Panc1 (cell line): ENCODE data around the gene AARS1. TPM values are rescaled to one million over a fixed set of nuclear protein-coding genes. Genes with fewer than 3 reads are reported as not detected.

ENCODE experiments used
- ATAC-seq: fragments of 200-7000 bp; cut with Tn5 transposase; 2 replicates; pipeline ENCODE4 v1.9.1; 2020; ENCODE audit warnings: mild to moderate bottlenecking, moderate library complexity
- BruUV-seq: library from RNA; stranded (reverse); fragments of 400-500 nt; replicated peaks from 2 replicates; lab custom pipeline; 2021; lab: Mats Ljungman, UMichigan
- CTCF ChIA-PET: fragments of 300-600 bp; sonication (Branson Sonifier 250); formaldehyde crosslinking; loops from one replicate; lab custom pipeline; 2022; ENCODE audit warnings: antibody characterized with exemption; lab: Charles Lee
- POLR2A ChIA-PET: fragments of 300-600 bp; sonication (Branson Sonifier 250); formaldehyde crosslinking; loops from one replicate; lab custom pipeline; 2022; ENCODE audit warnings: antibody characterized with exemption; lab: Charles Lee
- DNase-seq: peaks from one replicate; pipeline ENCODE4 v3.0.0-alpha.2; 2010; ENCODE audit warnings: low read depth, low spot score
- H3K27ac ChIP-seq: 2 replicates; pipeline ENCODE4 v1.5.1; 2011; ENCODE audit warnings: mild to moderate bottlenecking, low read length, inconsistent platforms
- H3K27me3 ChIP-seq: fragments of 200-500 bp; sonication (Bioruptor generic); 2 replicates; pipeline ENCODE4 v1.6.0; 2014; ENCODE audit warnings: low read length, inconsistent platforms; ENCODE audit not compliant: control insufficient read depth, insufficient read depth
- H3K36me3 ChIP-seq: fragments of 200-500 bp; sonication (Bioruptor generic); 2 replicates; pipeline ENCODE4 v1.5.1; 2014; ENCODE audit warnings: inconsistent platforms, mild to moderate bottlenecking, low read length, moderate library complexity; ENCODE audit not compliant: control insufficient read depth, insufficient read depth
- H3K4me1 ChIP-seq: 2 replicates; pipeline ENCODE4 v1.5.1; 2011; ENCODE audit warnings: inconsistent platforms, mild to moderate bottlenecking, low read length, moderate library complexity; ENCODE audit not compliant: control insufficient read depth, insufficient read depth
- H3K4me3 ChIP-seq, 2 experiments: 2 replicates each; pipeline ENCODE4 v1.5.1; 2011 to 2012; ENCODE audit warnings: low read depth in 2 of 2, low read length in 2 of 2, mild to moderate bottlenecking in 2 of 2, inconsistent platforms in 1 of 2, moderate library complexity in 1 of 2
- H3K9me3 ChIP-seq: fragments of 200-500 bp; sonication (Bioruptor generic); 2 replicates; pipeline ENCODE4 v1.5.1; 2014; ENCODE audit warnings: low read depth, mild to moderate bottlenecking, inconsistent platforms, low read length, moderate library complexity; ENCODE audit not compliant: control insufficient read depth, insufficient read depth
- CTCF ChIP-seq: fragments of 450-650 bp; IDR thresholded peaks from 2 replicates; pipeline ENCODE4 v1.5.1; 2017; ENCODE audit warnings: mild to moderate bottlenecking
- POLR2AphosphoS5 ChIP-seq: IDR thresholded peaks from 2 replicates; pipeline ENCODE4 v1.6.1; 2012; ENCODE audit warnings: mild to moderate bottlenecking, low read depth, low read length, moderate library complexity
- REST ChIP-seq, 2 experiments: IDR thresholded peaks; 2 replicates each; pipeline ENCODE4 v1.6.1; 2011 to 2012; ENCODE audit warnings: low read depth in 2 of 2, control low read depth in 1 of 2, low read length in 1 of 2, mild to moderate bottlenecking in 1 of 2, moderate library complexity in 1 of 2; ENCODE audit not compliant: insufficient read depth in 1 of 2
- SIN3A ChIP-seq: IDR thresholded peaks from 2 replicates; pipeline ENCODE4 v1.6.1; 2012; ENCODE audit warnings: low read depth, mild to moderate bottlenecking, low read length, moderate library complexity, borderline replicate concordance; ENCODE audit not compliant: insufficient read depth
- TCF7L2 ChIP-seq: IDR thresholded peaks from 2 replicates; pipeline ENCODE4 v1.6.1; 2011; ENCODE audit warnings: mild to moderate bottlenecking, low read depth, low read length, inconsistent platforms
- in situ Hi-C: cut with HindIII; loops from 2 replicates; pipeline ENCODE4 v1.10.0; 2016; ENCODE audit warnings: low sequenced_read_pairs, low pct_unique_long_range_greater_than_20kb
- intact Hi-C: fragments of 100-400 bp; cut with micrococcal nuclease; formaldehyde crosslinking; loops from one replicate; pipeline ENCODE4 v1.10.0; 2022; ENCODE audit not compliant: unreplicated experiment
- total RNA-seq: library from RNA; stranded (reverse); gene quantifications from one replicate; pipeline ENCODE4 v1.2.1, GENCODE V29; 2021; ENCODE audit not compliant: unreplicated experiment

The AARS1 gene
- total RNA-seq, 1 experiment from 2014 or later, result 115 TPM

- intact Hi-C loops (no loop called here), in situ Hi-C loops (no loop called here)
- TF ChIP-seq TCF7L2 (no peak), CTCF (no peak), REST (IDR thresholded peaks at IDR 0.05; ENCODE audit: insufficient read depth in 1 of 2, low read depth in 2 of 2, low read length in 1 of 2) (no peak), SIN3A (no peak), POLR2AphosphoS5 (no peak)
- H3K27ac ChIP-seq, result no peak overlapping the region
- BruUV-seq, result no TSS peak
- DNase-seq (no peak), ATAC-seq (no peak)
- no peaks in the 10 kb centered on the region; the same call in 1 of the 2 replicates for H3K36me3 ChIP-seq
- no peak overlapping the region for H3K4me3 ChIP-seq
- no peaks in the 10 kb centered on the region for H3K9me3 ChIP-seq
- ChIA-PET CTCF (interaction anchor here (0.7 kb wide), 1 partner anchor 19 kb away, joined by 3 read pairs; no protein-coding TSS in a partner anchor), POLR2A (no interaction called here)
- peaks cover 4% of the 10 kb centered on the region; the same call in 1 of the 2 replicates for H3K4me1 ChIP-seq
- H3K27me3 ChIP-seq, result no peaks in the 10 kb centered on the region
Observed at GRCh38 chr16:70306880-70307279, 17.6 kb upstream of the AARS1 start.

DNA sequence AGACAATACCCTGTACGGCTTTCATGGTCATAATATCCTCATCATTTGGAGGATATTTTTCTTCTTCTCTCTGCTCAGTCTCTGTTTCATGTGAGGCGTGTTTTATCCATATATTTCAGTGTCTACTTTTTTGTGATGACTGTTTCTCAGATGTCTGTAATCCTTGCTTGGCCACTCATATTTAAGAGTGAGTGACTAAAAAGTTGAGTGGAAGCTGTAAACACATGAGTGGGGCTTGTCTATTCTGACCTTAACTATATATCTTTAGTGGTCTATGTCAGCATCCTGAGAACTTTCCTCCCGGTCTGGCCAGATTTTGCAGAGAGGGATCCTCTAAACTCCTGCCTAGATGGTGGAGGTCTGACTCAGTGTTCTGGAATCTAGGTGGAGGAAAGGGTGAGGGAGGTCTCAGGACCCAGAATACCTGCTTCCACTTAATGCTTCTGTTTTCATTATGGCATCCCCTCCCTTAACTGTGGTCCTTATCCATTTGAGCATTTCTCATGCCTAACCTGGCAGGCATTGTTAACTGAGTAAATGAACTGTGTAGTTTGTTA lies 15.7 kb upstream of the AARS1 start:
- Histone ChIP-seq H3K9me3 (0 out of 2 replicates have a peak, but pooled peaks cover 5% of the 10 kb centered on the region), H3K27me3 (no peaks in the 10 kb centered on the region), H3K27ac (no peak overlapping the region), H3K36me3 (no peaks in the 10 kb centered on the region; the same call in 1 of the 2 replicates), H3K4me3 (no peak overlapping the region), H3K4me1 (peaks cover 4% of the 10 kb centered on the region; the same call in 1 of the 2 replicates)
- in situ Hi-C loops (no loop called here), intact Hi-C loops (no loop called here)
- ChIA-PET POLR2A (no interaction called here), CTCF (no interaction called here)
- BruUV-seq, result no TSS peak
- no peak for TF ChIP-seq CTCF
- TF ChIP-seq REST (IDR thresholded peaks at IDR 0.05; ENCODE audit: insufficient read depth in 1 of 2, low read depth in 2 of 2, low read length in 1 of 2), result no peak
- no peak for TF ChIP-seq SIN3A
- ATAC-seq (no peak), DNase-seq (no peak)
